NOMO-1 treated with DMSO at 0.1 percent for 48 hours (cell line): Measurements from ENCODE around the gene GUCA2A.

ENCODE experiments used
- DNase-seq: peaks from one replicate; lab custom pipeline; 2025; ENCODE audit not compliant: unreplicated experiment; lab: John Stamatoyannopoulos, UW

GUCA2A gene

DNA sequence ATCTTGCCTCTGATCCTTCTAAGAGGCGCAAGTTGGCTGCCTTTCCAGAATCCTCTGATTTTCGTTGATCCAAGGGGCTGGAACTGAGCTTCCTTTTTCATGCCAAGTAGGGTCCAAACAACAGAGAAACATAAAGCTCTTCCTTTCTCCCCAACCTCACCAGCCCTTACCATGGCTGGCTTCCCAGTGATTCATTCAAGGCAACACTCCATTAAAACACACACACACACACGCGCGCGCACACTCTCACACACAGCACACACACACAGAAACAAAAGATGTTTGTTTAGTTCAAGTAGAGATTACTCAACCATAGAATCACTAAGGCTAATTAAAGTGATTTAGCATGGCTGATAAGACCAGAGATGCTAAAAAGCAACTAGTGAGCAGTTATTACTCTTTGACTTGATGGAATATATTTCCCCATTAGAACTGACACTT is 13.0 kb upstream of the GUCA2A start:
- DNase-seq = no peak

DNA sequence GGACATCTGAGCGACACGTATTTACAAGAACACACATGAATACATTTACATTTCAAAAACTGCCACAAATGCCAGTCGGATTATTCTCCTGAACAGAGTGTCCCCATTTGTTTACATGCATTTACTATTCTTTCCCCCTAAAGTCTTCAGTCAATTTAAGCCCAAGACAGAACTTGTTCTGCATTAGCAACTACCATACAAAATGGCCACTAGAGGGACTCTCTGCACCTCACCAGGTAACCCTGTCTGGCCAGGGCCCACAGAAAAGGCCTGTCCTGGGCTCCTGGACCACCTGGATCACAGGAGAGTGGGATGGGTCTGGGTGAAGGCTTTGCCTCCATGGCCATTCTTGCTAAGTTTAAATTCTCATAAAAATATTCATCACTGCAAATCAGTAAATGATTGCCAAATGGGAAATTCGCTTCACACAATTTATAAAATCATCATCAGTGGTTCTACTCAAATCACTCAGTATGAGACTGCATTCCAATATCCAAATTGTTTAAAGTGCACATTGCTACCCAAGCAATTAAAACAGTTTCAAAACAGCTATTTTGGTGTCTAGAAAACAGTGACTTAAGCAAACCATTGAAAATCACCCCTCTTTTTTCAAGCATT is 12.5 kb upstream of the GUCA2A start:
- peak; percentile 11 for DNase-seq

DNA sequence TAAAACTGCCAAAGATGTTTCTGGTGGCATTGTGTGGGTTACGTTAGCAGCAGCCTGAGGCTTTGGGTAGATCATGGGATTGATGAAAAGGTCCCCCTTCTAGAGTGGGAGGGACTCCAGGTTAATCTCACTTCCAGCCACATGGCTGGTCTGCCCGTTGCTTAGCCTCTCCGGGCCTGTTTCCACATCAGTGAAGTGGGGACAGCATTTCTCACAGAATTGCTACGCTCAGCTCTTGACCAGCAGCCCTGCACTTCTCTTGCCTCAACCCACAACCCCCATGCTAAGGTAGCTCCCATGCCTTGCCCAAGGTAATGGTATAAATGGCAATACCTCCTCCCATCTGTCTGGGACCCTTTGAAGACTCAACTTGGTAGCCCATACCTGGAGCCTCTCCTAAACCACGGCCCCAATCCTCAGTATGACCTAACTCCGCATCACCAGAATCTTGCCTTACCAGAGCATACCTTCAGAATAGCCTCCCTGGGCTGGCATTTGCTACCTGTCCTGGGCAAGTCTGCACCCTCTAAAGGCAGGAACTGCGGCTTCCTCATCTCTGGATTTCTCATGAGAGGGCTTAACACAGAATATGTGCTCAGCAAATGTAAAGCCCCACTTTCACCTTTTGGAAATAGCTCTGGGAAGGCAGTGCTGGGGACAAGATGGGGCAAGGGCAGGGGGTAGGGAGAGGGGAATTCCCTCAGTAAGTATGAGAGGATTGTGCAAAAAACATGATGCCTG is 10.9 kb upstream of the GUCA2A start:
- DNase-seq = no peak

DNA sequence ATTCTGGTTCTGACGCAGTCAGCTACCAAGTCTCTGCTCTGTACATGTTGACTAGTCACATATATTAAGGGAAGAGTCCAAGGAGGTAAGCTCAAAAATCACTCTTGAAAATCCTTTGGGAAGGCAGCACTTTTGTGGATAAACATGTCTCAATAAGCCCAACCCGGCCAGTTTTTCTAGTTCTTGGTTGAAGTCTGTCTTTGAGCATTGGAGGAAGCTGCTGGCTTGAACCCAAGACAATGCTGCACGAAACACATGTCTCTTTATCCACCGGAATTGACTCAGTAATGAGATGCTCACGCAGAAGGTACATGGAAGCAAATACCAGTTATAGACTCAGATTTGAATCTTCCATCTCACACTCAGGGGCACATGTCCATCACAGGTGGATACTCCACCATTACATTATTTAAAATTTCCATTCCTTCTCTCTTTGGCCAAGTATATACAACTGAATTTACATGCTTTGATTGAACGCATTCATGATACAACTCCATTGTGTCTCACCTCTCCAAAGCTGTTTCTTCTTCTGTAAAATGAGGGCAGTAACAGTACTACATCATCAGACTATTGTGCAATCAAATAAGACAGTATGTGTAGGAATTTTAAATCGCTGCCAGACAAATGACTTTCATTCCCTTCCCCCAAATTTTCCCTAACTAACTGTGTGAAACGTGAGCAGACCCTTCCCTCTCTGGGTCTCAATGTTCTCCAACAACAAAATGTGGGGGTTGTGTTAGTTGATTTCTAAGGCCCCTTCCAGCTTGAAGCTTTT is 9.6 kb upstream of the GUCA2A start:
- DNase-seq = peak; percentile 6

DNA sequence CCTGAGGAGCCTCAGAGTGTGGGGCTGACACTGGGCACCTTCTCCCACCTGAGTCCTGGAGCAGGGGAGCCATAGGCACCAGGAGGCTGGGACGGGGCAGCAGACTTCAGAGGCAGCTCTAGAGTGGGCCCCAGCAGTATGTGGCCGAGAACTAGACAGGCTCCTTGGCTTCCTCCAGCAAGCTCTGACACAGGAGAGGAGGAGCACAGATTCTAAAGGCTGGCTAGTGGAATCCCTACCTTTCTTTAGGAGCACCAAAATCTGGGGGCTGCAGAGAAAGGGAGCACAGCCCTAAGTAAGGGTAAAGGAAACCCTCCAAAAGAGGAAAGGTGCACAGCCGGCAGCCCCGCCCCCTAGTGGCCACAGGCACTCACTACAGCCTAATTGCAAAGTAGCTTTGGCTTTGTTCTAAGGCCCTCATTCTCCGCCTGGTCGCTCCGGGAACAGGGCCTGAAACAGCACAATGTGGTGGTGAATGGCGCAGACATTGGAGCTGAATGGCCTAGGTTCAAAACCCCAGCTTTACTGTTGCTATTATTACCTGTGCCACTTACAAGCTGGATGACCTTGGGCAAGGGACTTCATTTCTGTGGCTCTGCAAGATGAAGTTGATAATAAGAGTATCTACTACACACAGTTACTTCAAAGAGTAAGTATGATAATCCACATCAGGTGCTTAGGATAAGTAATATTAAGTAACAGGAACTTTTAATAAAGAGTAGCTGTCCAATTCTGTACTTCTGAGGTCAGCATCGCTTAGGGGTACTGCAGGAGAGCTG is 8.8 kb upstream of the GUCA2A start:
- DNase-seq = peak; percentile 53

DNA sequence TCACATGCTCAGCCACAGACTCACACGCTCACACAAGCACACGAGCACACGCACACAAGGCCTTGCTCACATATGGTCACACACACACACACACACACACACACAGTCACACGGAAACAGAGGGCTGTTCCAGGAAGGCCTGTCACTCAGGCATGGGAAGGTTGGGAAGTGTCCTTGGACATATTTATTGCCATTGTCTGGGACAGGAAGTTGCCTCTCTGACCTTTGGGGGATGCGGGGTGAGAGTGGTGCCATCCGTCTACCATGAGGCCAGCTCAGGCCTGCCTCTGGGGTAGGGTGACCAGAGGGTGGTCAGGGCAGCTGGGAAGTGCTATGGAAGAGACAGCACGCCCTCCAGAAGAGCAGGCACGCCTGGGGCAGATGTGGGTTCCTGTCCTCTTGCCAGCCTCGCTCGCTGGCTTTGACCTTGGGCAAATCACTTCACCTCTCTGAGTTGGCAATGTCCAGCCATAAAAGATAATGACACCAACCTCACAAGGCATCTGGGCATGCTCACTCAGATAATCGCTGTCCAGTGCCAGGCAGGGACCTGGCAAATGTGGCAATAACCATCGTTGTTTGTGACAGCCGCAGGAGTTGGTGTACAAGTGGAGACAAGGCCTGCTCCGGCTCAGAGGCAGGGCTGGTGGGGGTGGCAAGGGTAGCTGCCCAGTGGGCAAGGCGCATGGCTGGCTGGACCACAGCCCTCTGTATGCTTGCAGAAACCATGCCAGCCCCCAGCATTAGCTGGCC is 8.0 kb upstream of the GUCA2A start:
- DNase-seq = no peak

DNA sequence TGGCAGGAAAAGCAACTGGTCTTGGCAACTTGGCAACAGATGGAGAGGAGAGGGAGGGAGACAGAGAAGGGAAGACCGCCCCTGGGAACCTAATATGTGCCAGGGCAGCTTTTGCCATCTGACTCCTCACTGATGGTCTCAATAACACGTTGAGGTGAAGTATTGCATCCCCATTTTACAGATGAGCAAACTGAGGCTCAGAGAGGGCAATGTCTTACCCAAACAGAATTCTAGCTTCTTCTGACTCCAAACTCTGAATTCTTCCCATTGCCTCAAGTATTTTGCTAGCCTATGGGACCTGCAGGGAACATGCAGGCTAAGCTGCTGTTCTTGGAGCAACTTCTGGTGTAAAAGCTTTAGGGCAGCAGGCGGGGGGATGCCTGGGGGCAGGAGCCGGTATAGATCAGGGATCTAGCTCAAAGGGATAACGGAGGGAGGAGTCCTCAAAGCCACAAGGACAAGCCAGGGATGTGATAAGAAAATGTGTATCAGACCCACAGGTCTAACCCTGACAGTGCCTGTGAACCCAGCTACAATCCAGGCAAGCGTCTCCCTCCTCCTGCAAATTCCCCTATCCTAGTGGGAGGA is 7.2 kb upstream of the GUCA2A start:
- no peak for DNase-seq

DNA sequence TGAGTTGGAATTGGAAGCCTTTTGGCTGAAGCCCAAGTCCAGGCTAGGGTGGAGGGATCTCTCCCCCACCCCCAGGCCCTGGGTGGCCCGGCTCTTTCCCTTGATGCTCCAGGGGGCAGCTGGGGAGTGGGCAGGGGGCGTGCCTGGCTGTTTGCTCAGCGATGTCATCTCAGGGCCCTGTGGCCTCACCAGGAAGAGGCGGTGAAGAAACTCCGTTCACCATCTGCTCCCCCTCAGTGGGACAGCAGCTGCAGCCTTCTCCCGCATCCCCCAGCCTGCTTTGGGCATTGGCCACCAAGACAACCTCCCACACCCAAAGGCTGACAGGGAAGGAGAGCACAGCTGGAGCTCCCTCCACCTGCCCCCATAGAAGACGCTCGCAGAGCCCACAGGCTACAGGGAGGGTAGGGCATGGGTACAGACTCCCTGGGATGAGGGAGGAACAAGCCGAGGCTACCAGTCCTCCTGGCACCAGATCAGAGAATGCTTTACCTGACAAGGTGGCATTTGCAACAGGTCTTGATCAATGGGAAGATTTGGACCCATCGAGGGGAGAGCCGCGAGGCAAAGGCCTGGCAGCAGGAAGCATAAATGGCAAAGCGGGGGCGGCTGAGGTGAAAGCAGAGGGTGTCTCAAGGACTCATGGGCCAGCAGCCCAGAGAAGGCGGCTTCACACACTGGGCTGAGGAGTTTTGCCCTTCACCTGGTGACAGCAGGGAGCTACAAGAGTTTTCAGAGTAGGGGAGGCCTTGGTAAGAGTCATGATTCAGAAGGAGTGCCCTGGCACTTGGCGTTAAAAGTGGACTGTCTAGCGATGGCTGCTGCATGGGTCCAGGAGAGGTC is 6.5 kb upstream of the GUCA2A start:
- no peak for DNase-seq

DNA sequence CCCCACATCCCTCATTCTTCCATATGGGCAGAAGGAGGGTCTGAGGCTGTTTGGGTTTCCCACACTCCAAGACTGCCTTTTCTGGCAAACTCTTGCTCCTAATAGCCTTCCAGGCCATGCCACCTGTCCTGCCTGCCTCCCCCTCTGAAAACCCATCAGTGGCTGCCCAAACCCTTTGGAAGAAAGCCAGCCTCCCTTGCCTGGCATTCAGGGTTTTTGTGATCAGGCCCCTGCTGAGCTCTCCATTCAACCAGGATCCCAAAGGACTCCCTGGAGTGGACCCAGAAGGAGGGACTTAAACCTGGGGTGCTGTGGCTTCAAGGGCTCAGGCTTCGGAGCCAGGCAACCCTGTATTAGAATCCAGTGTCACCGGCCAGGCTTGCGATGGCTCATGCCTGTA is 4.2 kb upstream of the GUCA2A start:
- no peak for DNase-seq

DNA sequence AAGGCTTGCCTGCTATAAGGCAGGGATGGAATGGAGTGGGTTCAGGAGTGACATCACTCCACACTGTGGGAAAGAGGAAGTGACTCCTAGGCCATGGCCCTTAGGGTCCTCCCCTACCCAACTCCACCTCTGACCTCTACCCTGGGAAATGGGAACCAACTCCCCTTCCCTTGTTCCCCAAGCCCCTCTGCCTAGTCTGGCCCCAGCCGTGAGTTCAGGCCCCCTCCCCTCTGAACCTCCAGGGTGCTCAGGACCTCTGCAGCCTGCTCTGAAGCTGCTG is 3.8 kb upstream of the GUCA2A start:
- peak; percentile 33 for DNase-seq

DNA sequence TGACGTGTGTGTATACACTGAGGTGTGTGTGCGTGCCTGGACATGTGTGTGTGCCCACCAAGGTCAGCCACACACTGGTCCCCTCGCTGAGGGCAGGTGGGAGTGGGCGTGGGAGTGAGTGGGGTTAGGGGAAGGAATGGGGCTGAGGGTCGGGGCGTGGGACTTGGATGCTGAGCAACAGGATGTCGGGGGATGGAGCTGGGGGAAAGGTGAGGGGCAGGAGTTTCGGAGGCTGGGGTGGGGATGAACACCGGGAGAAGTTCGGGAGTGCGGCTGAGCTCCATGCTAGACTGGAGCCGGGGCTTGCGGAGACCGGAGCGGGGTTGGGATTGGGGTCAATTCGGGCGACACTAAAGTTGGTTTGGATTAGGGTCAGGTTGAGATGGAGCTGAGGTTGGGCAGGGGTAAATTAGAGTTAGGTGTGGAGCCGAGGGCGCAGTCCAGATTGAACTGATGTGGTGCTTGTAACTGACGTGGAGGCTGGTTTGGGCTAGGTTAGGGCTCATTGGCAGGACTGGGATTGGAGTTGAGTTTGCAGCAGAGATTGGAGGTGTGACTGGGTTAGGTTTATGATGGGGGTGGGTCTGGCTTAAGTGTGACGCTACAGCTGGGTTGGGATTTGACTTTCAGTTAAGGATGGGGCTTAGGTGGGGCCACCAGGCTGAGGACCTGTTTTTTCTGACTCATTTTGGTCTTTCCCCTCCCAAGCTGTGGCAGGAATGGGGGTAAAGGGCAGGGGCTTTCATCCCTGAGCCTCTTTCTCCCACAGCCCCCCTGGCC is 3.3 kb upstream of the GUCA2A start:
- DNase-seq = no peak

DNA sequence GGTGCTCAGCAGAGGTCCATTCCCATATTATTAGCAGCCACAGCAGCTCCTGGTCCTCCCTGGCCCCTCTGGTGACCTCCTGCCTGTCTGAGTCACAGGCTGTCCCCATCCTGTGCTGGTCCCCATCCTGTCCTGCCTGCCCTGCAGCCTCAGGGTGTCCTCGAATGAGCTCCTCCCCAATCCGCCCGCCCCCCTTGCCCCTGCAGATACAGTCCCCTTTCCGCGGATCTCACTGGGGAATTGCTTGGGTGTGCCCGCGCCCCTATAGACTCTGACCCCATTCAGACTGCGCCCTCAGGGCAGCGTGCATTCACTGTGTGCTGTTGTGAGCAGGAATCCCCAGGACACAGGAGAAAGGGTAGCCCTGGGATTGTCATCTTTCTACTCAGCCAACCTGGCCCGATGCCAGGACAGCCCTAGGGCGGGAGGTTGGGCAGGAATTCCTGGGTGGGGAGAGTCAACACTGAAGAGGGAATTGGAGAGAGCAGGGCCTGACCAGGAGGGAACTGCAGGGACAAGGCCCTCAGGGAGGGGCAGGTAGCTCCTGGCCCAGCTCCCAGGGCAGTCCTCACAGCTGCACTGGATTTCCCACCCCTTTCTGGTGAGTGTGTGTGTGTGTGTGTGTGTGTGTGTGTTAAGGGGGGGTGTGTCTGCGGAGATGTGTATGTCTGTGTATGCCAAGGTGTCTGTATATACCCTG is 1.1 kb upstream of the GUCA2A start:
- no peak for DNase-seq

DNA sequence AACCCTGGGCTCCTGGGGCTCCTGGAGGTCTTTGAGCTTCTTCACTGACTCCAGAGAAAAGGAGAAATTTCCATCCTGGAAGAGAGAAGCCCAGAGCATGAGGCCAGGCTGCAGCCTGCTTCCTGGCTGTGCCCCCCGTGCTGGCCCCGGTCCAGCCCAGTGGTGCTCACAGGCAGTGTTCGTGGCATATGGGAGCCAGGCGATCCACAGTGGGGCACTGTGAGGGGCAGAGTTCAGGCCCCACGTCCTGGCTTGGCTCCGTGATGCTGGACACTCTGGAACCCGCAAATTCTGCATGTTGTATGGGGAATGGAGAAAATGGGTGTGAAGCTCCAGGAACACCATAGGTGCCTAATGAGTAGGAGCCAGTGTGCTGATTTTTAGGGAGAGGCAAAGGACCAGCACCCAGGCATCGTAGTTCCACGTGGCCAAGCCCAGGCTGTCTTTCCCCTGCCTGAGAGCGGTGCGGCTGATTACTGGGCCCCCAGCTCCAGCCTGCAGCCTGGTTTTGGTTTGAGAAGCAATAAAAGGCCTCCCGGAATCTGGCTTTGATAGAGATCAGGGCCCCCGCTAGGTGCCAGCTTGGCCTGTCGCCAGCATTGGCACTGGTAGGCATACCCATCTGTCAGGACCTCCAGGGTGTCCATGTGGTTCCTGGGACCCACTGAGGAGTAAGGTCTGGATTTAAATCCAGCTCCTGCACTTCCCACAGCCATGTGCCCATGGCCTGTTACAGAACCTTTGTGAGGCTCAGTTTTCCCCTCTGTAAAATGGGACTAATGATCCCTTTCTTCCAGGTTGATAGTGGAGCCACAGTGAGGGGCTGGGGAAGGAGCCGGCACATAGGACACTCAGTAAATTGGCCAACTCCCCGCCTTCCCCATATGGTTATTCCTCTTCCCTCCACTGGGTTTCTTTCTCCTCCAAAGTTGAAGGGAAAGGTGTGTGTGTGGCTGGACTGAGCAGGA is 725 bp downstream of the GUCA2A start:
- no peak for DNase-seq

DNA sequence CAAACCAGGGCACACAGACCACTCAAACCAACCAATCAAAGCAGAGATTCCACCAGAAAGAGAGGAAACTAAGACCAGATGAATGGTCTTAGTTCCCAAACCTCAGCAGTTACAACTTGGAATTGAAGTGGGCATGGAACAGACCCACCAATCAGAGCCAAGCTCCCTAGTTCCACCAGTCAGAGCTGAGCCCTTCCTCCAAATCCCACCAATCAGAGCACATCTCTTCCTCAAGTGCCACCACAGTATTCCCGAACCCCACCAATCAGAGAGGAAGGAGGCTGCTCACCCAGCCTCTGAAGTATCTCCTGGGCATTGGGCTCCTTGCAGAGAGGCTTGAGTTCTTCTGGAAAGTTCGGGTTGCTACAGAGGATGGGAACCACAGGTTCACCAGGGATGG is 1.4 kb downstream of the GUCA2A start:
- DNase-seq = no peak

DNA sequence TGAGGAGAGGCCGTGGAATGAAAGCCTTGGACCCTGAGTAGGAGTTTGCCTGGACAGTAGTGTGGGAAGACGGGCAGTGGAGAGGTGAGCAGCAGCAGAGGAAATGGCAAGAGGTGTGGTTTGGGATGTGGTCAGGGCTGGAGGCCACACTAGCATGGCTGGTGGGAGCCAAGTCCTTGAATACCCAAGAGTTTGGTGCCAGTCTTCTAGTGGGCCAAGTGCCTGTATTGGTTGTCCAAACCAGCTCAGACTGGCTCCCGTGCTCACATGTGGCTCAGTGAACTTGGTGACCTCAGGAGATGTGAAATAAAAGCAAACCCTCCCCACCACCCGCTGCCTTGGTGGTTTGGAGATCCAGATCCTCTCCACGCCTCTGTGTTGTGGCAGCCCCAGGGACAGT is 2.4 kb downstream of the GUCA2A start:
- DNase-seq = no peak

DNA sequence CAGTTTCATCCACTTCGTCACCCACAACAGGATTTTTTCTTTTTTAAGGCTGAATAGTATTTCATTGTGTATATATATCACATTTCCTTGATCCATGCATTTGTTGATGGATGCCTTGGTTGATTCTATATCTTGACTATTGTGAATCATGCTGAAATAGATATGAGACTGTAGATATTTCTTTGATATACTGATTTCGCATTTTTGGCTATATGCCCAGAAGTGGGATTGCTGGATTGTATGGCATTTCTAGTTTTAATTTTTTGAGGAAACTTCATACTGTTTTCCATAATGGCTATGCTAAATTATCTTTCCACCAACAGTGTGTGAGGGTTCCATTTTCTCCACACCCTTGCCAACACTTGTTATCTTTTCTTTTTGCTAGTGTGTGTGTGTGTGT is 6.4 kb downstream of the GUCA2A start:
- DNase-seq = no peak

DNA sequence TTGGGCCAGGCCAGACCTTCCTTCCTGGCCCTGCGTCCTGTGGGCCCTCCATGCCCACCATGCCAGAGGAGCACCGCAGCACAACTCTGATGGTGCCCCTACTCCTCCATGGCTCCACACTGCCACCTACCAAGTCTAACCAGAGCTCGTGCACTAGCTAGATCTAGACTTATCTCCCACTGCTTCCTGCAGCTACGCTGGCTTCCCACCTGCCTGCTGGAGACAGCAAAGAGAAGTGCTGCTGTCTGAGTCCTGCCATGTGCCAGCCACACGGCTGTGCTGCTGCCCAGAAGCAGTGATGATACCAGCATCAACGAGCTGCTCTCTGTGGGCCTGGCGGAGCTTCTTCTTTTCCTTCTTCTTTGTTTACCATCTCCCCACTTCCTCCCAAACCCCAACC is 6.9 kb downstream of the GUCA2A start:
- no peak for DNase-seq
